Brain microvascular endothelial cell (primary cell): Measurements from ENCODE around the gene NFU1.
"Not testable (repeated sequence)": the region's sequence is repeated elsewhere in the genome, so short reads cannot be mapped to it uniquely, and the experiment has no call there.

Experiments used
- DNase-seq: peaks from one replicate; pipeline ENCODE4 v3.0.0-alpha.2; 2020
- H3K27ac ChIP-seq: fragments of 250-450 bp; sonication (Bioruptor Pico); 2 replicates; pipeline ENCODE4 v1.5.1; 2020; ENCODE audit warnings: mild to moderate bottlenecking, moderate library complexity
- H3K27me3 ChIP-seq: fragments of 250-450 bp; sonication (Bioruptor Pico); replicated peaks from 2 replicates; pipeline ENCODE4 v1.5.1; 2020; ENCODE audit warnings: mild to moderate bottlenecking
- H3K36me3 ChIP-seq: fragments of 250-450 bp; sonication (Bioruptor Pico); replicated peaks from 2 replicates; pipeline ENCODE4 v1.5.1; 2020; ENCODE audit warnings: mild to moderate bottlenecking
- H3K4me3 ChIP-seq: 2 replicates; pipeline ENCODE4 v1.5.1; 2011; ENCODE audit warnings: low read depth, mild to moderate bottlenecking, control low read depth, low read length, moderate library complexity
- CTCF ChIP-seq: IDR thresholded peaks from 2 replicates; pipeline ENCODE4 v1.5.1; 2011; ENCODE audit warnings: low read depth, mild to moderate bottlenecking, moderate library complexity, low read length, control low read depth, inconsistent platforms; ENCODE audit errors: missing control alignments
- in situ Hi-C: cut with HindIII; loops from 2 replicates; pipeline ENCODE4 v1.10.0; 2017; ENCODE audit warnings: low sequenced_read_pairs, low pct_ligation_motif_present

The NFU1 gene

GRCh38 chr2:69449906-69450305 is 12.7 kb upstream of the NFU1 start:
- no peak for TF ChIP-seq CTCF
- Histone ChIP-seq H3K4me3 (no peak overlapping the region), H3K27me3 (no peaks in the 10 kb centered on the region), H3K27ac (no peak overlapping the region), H3K36me3 (no peaks in the 10 kb centered on the region)
- in situ Hi-C loops, result no loop called here
- DNase-seq, result peak; percentile 28

GRCh38 chr2:69443673-69444072 is 6.4 kb upstream of the NFU1 start:
- H3K27ac ChIP-seq, H3K4me3 ChIP-seq, H3K27me3 ChIP-seq, H3K36me3 ChIP-seq, in situ Hi-C loops, DNase-seq: not testable (repeated sequence)

- H3K4me3 ChIP-seq, in situ Hi-C loops, H3K36me3 ChIP-seq, H3K27me3 ChIP-seq, DNase-seq, H3K27ac ChIP-seq: not testable (repeated sequence)
Observed at GRCh38 chr2:69439499-69439898, 2.3 kb upstream of the NFU1 start.

- no peaks in the 10 kb centered on the region for H3K27me3 ChIP-seq
- no peaks in the 10 kb centered on the region for H3K36me3 ChIP-seq
- in situ Hi-C loops, result no loop called here
- TF ChIP-seq CTCF, result no peak
- DNase-seq, result no peak
- no peak overlapping the region for H3K4me3 ChIP-seq
- no peak overlapping the region for H3K27ac ChIP-seq
Observed at GRCh38 chr2:69438580-69438979, 1.3 kb upstream of the NFU1 start.

GRCh38 chr2:69437751-69438154 is 518 bp upstream of the NFU1 start:
- TF ChIP-seq CTCF, result no peak
- peak overlapping the region; percentile 89 for H3K4me3 ChIP-seq
- in situ Hi-C loops, result no loop called here
- no peak for DNase-seq
- H3K27me3 ChIP-seq, result no peaks in the 10 kb centered on the region
- no peaks in the 10 kb centered on the region for H3K36me3 ChIP-seq
- H3K27ac ChIP-seq, result peak overlapping the region; percentile 83

GRCh38 chr2:69436596-69436937 is 668 bp downstream of the NFU1 start:
- no peak for TF ChIP-seq CTCF
- in situ Hi-C loops, result no loop called here
- peak; percentile 20 for DNase-seq
- Histone ChIP-seq H3K36me3 (no peaks in the 10 kb centered on the region), H3K27ac (peak overlapping the region; percentile 83), H3K4me3 (peak overlapping the region; percentile 89), H3K27me3 (no peaks in the 10 kb centered on the region)

- no peak for DNase-seq
- Histone ChIP-seq H3K4me3 (no peak overlapping the region), H3K27ac (no peak overlapping the region), H3K27me3 (no peaks in the 10 kb centered on the region), H3K36me3 (no peaks in the 10 kb centered on the region)
- no peak for TF ChIP-seq CTCF
- in situ Hi-C loops, result no loop called here
Observed at GRCh38 chr2:69434753-69435152, 2.5 kb downstream of the NFU1 start.
